Osteoblast (primary cell): Measurements from ENCODE around the gene DYNC1H1. TPM values are rescaled to one million over a fixed set of nuclear protein-coding genes. Genes with fewer than 3 reads are reported as not detected.

Experiments used
- DNase-seq: peaks from one replicate; pipeline ENCODE4 v3.0.0; 2011; ENCODE audit warnings: low spot score, mixed read lengths; ENCODE audit not compliant: insufficient read length; ENCODE audit errors: missing footprints
- H2AFZ ChIP-seq: 2 replicates; pipeline ENCODE4 v1.6.0; 2011; ENCODE audit warnings: mild to moderate bottlenecking, low read length
- H3K27ac ChIP-seq: 2 replicates; pipeline ENCODE4 v1.5.1; 2011; ENCODE audit warnings: mild to moderate bottlenecking, low read depth, low read length, moderate library complexity
- H3K27me3 ChIP-seq: 2 replicates; pipeline ENCODE4 v1.6.0; 2012; ENCODE audit warnings: mild to moderate bottlenecking, control low read depth, inconsistent platforms, low read length, moderate library complexity; ENCODE audit not compliant: insufficient read depth
- H3K36me3 ChIP-seq: 2 replicates; pipeline ENCODE4 v1.5.1; 2011; ENCODE audit warnings: mild to moderate bottlenecking, low read length, control low read depth, moderate library complexity; ENCODE audit not compliant: insufficient read depth
- H3K4me1 ChIP-seq: 2 replicates; pipeline ENCODE4 v1.5.1; 2011; ENCODE audit warnings: mild to moderate bottlenecking, low read length, control low read depth, moderate library complexity; ENCODE audit not compliant: insufficient read depth
- H3K4me2 ChIP-seq: 2 replicates; pipeline ENCODE4 v1.6.0; 2011; ENCODE audit warnings: mild to moderate bottlenecking, low read length; ENCODE audit not compliant: insufficient read depth
- H3K4me3 ChIP-seq: fragments of 200-600 bp; sonication (generic); 3 replicates; pipeline ENCODE4 v1.5.1; 2012; ENCODE audit warnings: mild to moderate bottlenecking, low read length, inconsistent platforms; ENCODE audit not compliant: insufficient read depth
- H3K79me2 ChIP-seq: 2 replicates; pipeline ENCODE4 v1.6.0; 2012; ENCODE audit warnings: mild to moderate bottlenecking, low read length, control low read depth, inconsistent platforms; ENCODE audit not compliant: insufficient read depth
- H3K9me3 ChIP-seq: 2 replicates; pipeline ENCODE4 v1.5.1; 2011; ENCODE audit warnings: low read depth, low read length, control low read depth
- H4K20me1 ChIP-seq: 2 replicates; pipeline ENCODE4 v1.6.0; 2012; ENCODE audit warnings: mild to moderate bottlenecking, low read length, control low read depth; ENCODE audit not compliant: insufficient read depth
- total RNA-seq: library from RNA; depleted of rRNA; stranded (reverse); fragments of >200 nt; gene quantifications from 2 replicates; pipeline ENCODE4 v1.2.3, GENCODE V29; 2012
- TF ChIP-seq, protein P1 (sequence below): IDR thresholded peaks from 2 replicates; pipeline ENCODE4 v1.5.1; 2011; ENCODE audit warnings: mild to moderate bottlenecking, low read depth, low read length, moderate library complexity; ENCODE audit errors: extremely low read depth

The DYNC1H1 gene
- total RNA-seq, 1 donor = 340 TPM

DNA sequence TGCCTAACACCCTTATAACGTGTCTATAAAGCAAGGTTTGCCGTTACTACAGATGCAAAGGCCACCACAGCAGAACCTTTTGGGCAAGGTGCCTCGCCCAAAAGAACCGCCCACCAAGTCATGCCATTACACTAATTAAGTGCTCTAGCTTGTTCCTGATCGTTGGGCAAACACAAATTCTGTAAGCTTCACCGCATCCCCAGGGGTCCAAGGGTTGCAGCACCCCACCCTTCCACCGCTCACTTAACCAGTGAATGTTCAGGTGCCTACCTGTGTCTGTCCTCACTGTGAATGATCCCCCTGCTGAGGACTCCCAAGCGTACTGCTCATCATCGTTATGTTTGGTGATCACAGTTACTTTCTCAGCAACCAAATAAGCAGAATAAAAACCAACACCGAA, 121.1 kb downstream of the DYNC1H1 start:
- H3K27ac ChIP-seq = peak overlapping the region; percentile 76
- peaks cover 55% of the 10 kb centered on the region for H3K36me3 ChIP-seq

DNA sequence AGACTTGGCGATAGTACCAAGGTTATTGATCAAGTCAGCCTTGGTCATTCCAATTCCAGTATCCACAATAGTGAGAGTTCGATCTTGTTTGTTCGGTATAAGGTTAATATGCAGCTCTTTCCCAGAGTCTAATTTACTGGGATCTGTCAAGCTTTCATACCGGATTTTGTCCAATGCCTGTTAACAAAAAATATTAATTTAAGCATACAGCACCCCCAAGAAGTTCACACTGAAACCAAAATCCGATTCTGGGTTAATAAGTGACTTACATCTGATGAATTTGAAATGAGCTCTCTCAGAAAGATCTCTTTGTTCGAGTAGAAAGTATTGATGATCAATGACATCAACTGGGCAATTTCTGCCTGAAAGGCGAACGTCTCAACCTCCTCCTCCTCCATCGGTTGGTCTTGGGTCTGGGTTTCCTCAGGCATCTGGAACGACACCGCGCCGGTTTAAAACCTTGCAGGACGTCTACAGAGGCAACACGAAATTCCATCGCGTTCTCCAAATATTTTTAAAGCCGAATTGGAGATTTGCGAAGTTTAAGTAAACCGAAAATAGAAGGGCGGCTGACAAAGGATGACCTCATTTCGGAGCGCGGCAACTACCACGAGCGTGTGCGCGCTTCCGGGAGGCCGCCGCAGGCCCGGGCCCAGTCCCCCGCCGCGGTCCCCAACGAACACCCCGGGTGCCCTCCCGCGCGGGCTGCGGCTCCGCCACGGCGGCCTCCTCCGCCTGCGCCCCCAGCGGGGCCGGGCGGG, 121.8 kb downstream of the DYNC1H1 start:
- Histone ChIP-seq H3K79me2 (peaks cover 52% of the 10 kb centered on the region), H3K4me2 (peak overlapping the region; percentile 96), H2AFZ (no peak overlapping the region), H3K4me1 (peaks cover 29% of the 10 kb centered on the region), H3K27me3 (no peaks in the 10 kb centered on the region), H3K27ac (peak overlapping the region; percentile 76), H3K4me3 (peak overlapping the region; percentile 78), H3K9me3 (no peaks in the 10 kb centered on the region), H4K20me1 (peaks cover 40% of the 10 kb centered on the region), H3K36me3 (peaks cover 49% of the 10 kb centered on the region)
- peak; percentile 89 for DNase-seq
- TF ChIP-seq, protein P1, sequence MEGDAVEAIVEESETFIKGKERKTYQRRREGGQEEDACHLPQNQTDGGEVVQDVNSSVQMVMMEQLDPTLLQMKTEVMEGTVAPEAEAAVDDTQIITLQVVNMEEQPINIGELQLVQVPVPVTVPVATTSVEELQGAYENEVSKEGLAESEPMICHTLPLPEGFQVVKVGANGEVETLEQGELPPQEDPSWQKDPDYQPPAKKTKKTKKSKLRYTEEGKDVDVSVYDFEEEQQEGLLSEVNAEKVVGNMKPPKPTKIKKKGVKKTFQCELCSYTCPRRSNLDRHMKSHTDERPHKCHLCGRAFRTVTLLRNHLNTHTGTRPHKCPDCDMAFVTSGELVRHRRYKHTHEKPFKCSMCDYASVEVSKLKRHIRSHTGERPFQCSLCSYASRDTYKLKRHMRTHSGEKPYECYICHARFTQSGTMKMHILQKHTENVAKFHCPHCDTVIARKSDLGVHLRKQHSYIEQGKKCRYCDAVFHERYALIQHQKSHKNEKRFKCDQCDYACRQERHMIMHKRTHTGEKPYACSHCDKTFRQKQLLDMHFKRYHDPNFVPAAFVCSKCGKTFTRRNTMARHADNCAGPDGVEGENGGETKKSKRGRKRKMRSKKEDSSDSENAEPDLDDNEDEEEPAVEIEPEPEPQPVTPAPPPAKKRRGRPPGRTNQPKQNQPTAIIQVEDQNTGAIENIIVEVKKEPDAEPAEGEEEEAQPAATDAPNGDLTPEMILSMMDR = no peak

More for the DNA sequence above, 121.1 kb downstream of the DYNC1H1 start:
- peaks cover 29% of the 10 kb centered on the region for H3K4me1 ChIP-seq
- TF ChIP-seq, protein P1 = no peak
- H3K4me3 ChIP-seq = peak overlapping the region; percentile 78
- H4K20me1 ChIP-seq = peaks cover 44% of the 10 kb centered on the region
- H3K4me2 ChIP-seq = peak overlapping the region; percentile 96
- no peak overlapping the region for H2AFZ ChIP-seq
- H3K27me3 ChIP-seq = no peaks in the 10 kb centered on the region
- no peak for DNase-seq
- no peaks in the 10 kb centered on the region for H3K9me3 ChIP-seq
- H3K79me2 ChIP-seq = peaks cover 52% of the 10 kb centered on the region

DNA sequence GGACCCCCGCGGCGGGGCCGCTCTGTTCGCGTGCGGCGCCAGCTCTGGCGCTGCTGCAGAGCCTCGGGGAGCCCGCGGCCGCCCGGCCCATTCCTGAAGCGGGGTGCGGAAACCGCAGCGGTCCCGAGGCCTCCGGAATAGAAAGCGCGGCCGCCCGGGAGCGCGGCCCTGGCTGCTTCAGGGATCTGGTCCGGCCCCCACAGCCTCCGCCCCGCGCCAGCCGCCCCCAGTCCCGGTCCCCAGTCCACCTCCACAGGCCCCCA, 122.3 kb downstream of the DYNC1H1 start:
- peak overlapping the region; percentile 76 for H3K27ac ChIP-seq
- peaks cover 37% of the 10 kb centered on the region for H4K20me1 ChIP-seq
- H3K79me2 ChIP-seq = peaks cover 51% of the 10 kb centered on the region
- no peaks in the 10 kb centered on the region for H3K27me3 ChIP-seq
- H3K9me3 ChIP-seq = no peaks in the 10 kb centered on the region
- peaks cover 29% of the 10 kb centered on the region for H3K4me1 ChIP-seq
- no peak overlapping the region for H2AFZ ChIP-seq
- TF ChIP-seq, protein P1 = no peak
- H3K4me3 ChIP-seq = peak overlapping the region; percentile 78
- DNase-seq = no peak
- H3K4me2 ChIP-seq = no peak overlapping the region
- H3K36me3 ChIP-seq = peaks cover 44% of the 10 kb centered on the region

DNA sequence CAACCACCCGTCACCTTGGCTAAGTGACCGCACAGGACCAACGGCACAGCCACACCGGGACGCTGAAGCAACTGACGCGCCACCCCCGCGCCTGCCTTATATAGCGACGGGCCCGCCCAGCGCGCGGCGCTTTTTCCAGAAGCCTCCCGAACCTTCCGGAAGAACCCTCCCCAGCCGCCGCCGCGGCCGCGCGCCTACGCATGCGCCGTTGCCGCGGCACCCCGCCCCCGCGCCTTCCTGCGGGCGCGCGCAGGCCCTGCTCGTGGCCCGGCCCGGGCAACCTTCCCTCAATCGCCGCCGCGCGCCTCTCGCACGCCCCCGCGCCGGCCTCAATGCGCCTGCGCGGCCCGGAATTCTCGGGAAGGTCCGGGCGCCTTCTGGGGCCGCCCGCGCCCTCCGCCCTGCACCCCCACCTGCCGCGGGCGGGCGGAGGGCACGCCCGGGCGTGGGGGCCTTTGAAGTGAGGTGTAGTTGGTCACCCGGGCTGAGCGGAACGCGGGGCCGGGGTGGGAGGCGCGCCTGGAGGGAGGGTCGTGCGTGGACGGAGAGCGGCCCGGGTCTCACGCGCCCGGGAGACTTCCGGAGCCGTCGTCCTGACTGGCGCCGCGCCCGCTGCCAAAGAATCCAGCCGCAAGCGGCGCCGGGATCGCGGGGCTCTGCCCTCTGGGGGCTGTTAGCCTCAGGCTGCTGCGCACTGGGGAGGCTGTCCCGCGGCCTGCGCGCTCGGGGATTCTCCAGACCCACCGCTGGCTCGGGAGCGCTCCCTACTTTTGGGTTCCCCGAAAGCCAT, 122.8 kb downstream of the DYNC1H1 start, which contains the start of gene HSP90AA1:
TSS of gene HSP90AA1 (minus strand) at position 73 of the 790 bp plus-strand sequence. CDS start 666 bp downstream, outside the sequence.
- peak within 1 kb of the TSS; percentile 78 for H3K4me3 ChIP-seq
- TF ChIP-seq, protein P1 = no peak
- H3K27me3 ChIP-seq = no peaks in the 10 kb centered on the region
- DNase-seq = peak; percentile 99
- peak within 1 kb of the TSS; percentile 98 for H3K4me2 ChIP-seq
- H3K36me3 ChIP-seq = peaks cover 39% of the 10 kb centered on the region
- H3K4me1 ChIP-seq = peaks cover 29% of the 10 kb centered on the region
- H3K9me3 ChIP-seq = no peaks in the 10 kb centered on the region
- H3K79me2 ChIP-seq = peaks cover 47% of the 10 kb centered on the region
- peaks cover 32% of the 10 kb centered on the region for H4K20me1 ChIP-seq
- peak within 1 kb of the TSS; percentile 81 for H2AFZ ChIP-seq
- H3K27ac ChIP-seq = peak within 1 kb of the TSS; percentile 81
